ENCODE measurements around the gene ACKR2. TPM values are rescaled to one million over a fixed set of nuclear protein-coding genes. Genes with fewer than 3 reads are reported as not detected.

ACKR2 gene
- total and polyA plus RNA-seq, 2 of the 13 experiments (the other 11 are each of a cell fraction or from before 2014, with no cell fraction given), result 1.1 to 1.9 TPM

DNA sequence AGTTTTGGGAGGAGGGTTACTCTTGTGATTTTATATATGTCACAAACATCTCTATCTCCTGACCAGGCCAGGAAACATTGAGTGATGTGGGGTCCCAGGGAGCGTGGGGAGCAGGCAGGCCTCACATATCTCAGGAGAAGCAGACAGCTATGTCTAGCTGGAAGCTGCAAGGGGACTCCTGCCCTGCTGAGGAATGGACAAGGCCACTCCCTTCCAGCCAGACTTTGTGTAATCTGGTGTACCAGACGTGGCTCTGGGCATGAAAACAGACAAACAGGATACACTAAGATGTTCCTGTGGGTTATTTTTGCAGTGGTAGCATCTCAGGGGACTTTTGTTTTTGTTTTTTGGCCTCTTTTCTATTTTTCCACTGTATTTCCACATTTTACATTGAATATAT, 43.2 kb downstream of the ACKR2 start (continued):
- TF ChIP-seq TFAP4 (IDR thresholded peaks at IDR 0.05; ENCODE audit: borderline replicate concordance, low read depth) (no peak), GATAD1 (CRISPR knock-in tag; IDR thresholded peaks at IDR 0.05) (no peak), ZNF574 (CRISPR knock-in tag; IDR thresholded peaks at IDR 0.05) (no peak), CCAR2 (optimal IDR thresholded peaks at IDR 0.05; ENCODE audit: low read depth, low read length) (no peak), ZNF275 (CRISPR knock-in tag; IDR thresholded peaks at IDR 0.05; ENCODE audit: borderline replicate concordance) (no peak), ZNF646 (CRISPR knock-in tag; IDR thresholded peaks at IDR 0.05) (no peak), SP140L (CRISPR knock-in tag; IDR thresholded peaks at IDR 0.05; ENCODE audit: borderline replicate concordance) (no peak), TBL1XR1 (IDR thresholded peaks at IDR 0.05; ENCODE audit: borderline replicate concordance, low read length, partially characterized antibody) (no peak), GATAD2A (CRISPR knock-in tag; IDR thresholded peaks at IDR 0.05) (no peak), ZNF713 (CRISPR knock-in tag; IDR thresholded peaks at IDR 0.05) (no peak), ZNF224 (CRISPR knock-in tag; IDR thresholded peaks at IDR 0.05) (0 out of 2 replicates have a peak, but pooled peaks have one; percentile 41), SRSF4 (IDR thresholded peaks at IDR 0.05; ENCODE audit: low read depth, low read length, poor library complexity, severe bottlenecking) (no peak), ZNF720 (CRISPR knock-in tag; IDR thresholded peaks at IDR 0.05) (no peak), NFRKB (IDR thresholded peaks at IDR 0.05) (no peak)
- TF ChIP-seq, protein P1, sequence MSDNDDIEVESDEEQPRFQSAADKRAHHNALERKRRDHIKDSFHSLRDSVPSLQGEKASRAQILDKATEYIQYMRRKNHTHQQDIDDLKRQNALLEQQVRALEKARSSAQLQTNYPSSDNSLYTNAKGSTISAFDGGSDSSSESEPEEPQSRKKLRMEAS (IDR thresholded peaks at IDR 0.05), result no peak
- TF ChIP-seq, protein P2, sequence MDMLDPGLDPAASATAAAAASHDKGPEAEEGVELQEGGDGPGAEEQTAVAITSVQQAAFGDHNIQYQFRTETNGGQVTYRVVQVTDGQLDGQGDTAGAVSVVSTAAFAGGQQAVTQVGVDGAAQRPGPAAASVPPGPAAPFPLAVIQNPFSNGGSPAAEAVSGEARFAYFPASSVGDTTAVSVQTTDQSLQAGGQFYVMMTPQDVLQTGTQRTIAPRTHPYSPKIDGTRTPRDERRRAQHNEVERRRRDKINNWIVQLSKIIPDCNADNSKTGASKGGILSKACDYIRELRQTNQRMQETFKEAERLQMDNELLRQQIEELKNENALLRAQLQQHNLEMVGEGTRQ (IDR thresholded peaks at IDR 0.05; ENCODE audit: low read depth, low read length), result no peak
- TF ChIP-seq, protein P2 (CRISPR knock-in tag; IDR thresholded peaks at IDR 0.05; ENCODE audit: borderline replicate concordance), result no peak
